Measurements from ENCODE around the gene RASGEF1B. TPM values are rescaled to one million over a fixed set of nuclear protein-coding genes. Genes with fewer than 3 reads are reported as not detected.

RASGEF1B gene
- total and polyA plus RNA-seq, 5 donors, result 4.3 to 10.6 (median 9.2) TPM

DNA sequence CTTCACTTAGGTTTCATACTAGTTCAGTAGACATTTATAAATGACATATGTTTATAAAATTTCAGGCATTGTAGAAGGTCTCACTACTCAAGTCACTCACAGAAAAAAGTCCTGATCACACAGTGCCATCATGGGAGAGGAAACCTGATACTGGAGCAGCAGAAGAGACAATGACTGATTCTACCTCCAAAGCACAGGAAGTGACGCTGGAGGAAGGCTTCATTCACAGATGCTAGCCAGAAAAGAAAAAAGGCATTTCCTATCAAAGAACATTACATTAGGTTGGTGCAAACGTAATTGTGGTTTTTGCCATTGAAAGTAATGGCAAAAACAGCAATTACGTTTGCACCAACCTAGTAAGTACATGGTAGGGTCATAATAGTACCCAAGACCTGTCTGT, 79.5 kb downstream of the RASGEF1B start:
- Histone ChIP-seq H3K4me3 (ENCODE audit: low read length) (no peak overlapping the region), H3K9me3 (ENCODE audit: control insufficient read depth, low read length) (no peaks in the 10 kb centered on the region), H3K27ac (ENCODE audit: low read length) (no peak overlapping the region), H3K4me1 (ENCODE audit: control insufficient read depth, insufficient read depth, low read length) (no peaks in the 10 kb centered on the region), H3K27me3 (ENCODE audit: control insufficient read depth, insufficient read depth) (no peaks in the 10 kb centered on the region)
- intact Hi-C loops (cut with DNase I), result no loop called here
- DNase-seq (no peak), ATAC-seq (no peak)
- WGBS, result 55% methylated on average over 3 of the region's 3 CpGs

DNA sequence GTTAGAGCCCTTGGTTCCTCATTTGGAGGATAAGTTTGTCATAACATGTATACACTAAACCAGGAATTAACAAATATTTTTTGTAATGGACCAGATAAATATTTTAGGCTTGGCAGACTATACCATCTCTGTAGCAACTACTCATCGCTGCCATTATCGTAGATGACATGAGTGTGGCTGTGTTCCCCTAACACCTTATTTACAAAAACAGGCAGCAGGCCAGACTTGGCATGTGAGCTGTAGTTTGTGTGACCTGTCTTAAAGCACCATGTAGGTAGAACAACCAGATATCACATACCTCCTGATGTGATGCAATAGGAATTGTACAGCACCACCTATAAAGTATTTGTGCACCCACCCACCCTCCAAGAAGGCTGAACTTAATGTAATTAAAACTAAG, 82.0 kb downstream of the RASGEF1B start:
- no peaks in the 10 kb centered on the region for H3K9me3 ChIP-seq (ENCODE audit: control insufficient read depth, low read length)
- 75% methylated on average over 2 of the region's 2 CpGs for WGBS
- peak overlapping the region; percentile 13 for H3K27ac ChIP-seq (ENCODE audit: low read length)
- ATAC-seq (peak; percentile 78 to 86), DNase-seq (peak in 1 of 3 donors; percentile 53)
- no peaks in the 10 kb centered on the region for H3K27me3 ChIP-seq (ENCODE audit: control insufficient read depth, insufficient read depth)
- intact Hi-C loops (cut with DNase I), result no loop called here
- no peaks in the 10 kb centered on the region for H3K4me1 ChIP-seq (ENCODE audit: control insufficient read depth, insufficient read depth, low read length)
- H3K4me3 ChIP-seq (ENCODE audit: low read length), result no peak overlapping the region

DNA sequence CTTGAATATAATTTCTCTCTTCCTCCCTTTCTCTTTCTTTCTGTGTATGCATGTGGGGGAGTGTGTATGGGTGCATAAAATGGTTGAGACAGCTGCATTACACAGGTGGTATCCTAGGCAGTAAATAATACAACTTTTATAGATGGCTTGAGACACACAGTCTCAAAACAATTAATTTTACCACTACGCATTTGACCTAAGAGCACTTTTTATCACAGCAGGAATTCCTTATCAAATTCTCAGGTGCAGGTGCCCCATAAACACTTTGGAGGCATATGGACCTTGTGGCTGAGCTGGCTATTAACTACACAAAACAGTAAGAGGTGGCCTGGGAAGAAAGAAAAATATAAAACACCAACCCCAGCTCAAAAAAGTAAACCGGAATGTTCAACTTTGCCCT, 91.3 kb downstream of the RASGEF1B start:
- Histone ChIP-seq H3K27ac (ENCODE audit: low read length) (no peak overlapping the region), H3K9me3 (ENCODE audit: control insufficient read depth, low read length) (no peaks in the 10 kb centered on the region), H3K27me3 (ENCODE audit: control insufficient read depth, insufficient read depth) (no peaks in the 10 kb centered on the region), H3K4me3 (ENCODE audit: low read length) (no peak overlapping the region), H3K4me1 (ENCODE audit: control insufficient read depth, insufficient read depth, low read length) (no peaks in the 10 kb centered on the region)
- DNase-seq (no peak), ATAC-seq (no peak)
- intact Hi-C loops (cut with DNase I), result no loop called here
- WGBS, result 84% methylated on average over 2 of the region's 2 CpGs

DNA sequence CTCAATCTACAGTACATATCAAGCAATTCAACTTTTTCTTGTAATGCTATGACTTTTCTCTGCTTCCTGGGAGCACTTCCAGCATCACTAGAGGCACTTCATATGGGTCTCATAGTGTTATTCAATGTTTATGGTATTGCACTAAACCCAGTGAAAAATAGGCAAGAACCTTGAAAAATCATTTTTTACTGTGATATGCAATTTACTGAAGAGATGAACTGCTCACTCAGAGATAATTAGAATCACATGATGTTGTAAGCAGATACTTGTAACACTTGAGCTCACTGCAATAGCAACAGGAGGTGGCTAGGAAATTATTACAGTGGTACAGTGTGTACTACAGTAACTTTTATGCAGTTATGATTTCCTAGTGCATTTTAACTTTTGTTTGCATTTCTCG, 93.3 kb downstream of the RASGEF1B start:
- 87% methylated on average over 1 of the region's 1 CpG for WGBS
- Histone ChIP-seq H3K27ac (ENCODE audit: low read length) (no peak overlapping the region), H3K9me3 (ENCODE audit: control insufficient read depth, low read length) (no peaks in the 10 kb centered on the region), H3K4me3 (ENCODE audit: low read length) (no peak overlapping the region), H3K27me3 (ENCODE audit: control insufficient read depth, insufficient read depth) (no peaks in the 10 kb centered on the region), H3K4me1 (ENCODE audit: control insufficient read depth, insufficient read depth, low read length) (no peaks in the 10 kb centered on the region)
- intact Hi-C loops (cut with DNase I), result no loop called here
- peak; percentile 41 to 65 for ATAC-seq
- DNase-seq, result no peak

DNA sequence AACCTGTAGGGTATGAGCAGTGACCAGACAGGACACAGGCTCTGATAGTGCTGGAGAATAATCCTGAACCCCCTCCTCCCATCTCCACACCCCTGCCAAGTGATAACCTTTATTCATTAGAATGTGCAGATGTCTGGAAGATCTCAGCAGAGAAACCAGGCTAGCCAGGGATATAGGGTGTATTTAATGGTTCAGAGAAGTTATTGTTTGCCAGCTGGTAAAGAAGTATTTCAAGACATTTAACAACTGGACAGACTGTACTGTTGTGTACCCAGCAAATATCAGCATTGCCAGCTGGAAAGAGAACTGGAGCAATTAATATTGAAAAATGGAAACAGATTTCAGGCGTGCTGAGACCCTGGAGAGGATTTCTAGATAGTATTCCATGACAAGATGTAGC, 94.5 kb downstream of the RASGEF1B start:
- intact Hi-C loops (cut with DNase I), result no loop called here
- H3K4me1 ChIP-seq (ENCODE audit: control insufficient read depth, insufficient read depth, low read length), result no peaks in the 10 kb centered on the region
- no peak overlapping the region for H3K4me3 ChIP-seq (ENCODE audit: low read length)
- H3K27ac ChIP-seq (ENCODE audit: low read length), result no peak overlapping the region
- H3K9me3 ChIP-seq (ENCODE audit: control insufficient read depth, low read length), result no peaks in the 10 kb centered on the region
- ATAC-seq, result no peak
- no peaks in the 10 kb centered on the region for H3K27me3 ChIP-seq (ENCODE audit: control insufficient read depth, insufficient read depth)
- 34% methylated on average over 1 of the region's 1 CpG for WGBS
- no peak for DNase-seq

DNA sequence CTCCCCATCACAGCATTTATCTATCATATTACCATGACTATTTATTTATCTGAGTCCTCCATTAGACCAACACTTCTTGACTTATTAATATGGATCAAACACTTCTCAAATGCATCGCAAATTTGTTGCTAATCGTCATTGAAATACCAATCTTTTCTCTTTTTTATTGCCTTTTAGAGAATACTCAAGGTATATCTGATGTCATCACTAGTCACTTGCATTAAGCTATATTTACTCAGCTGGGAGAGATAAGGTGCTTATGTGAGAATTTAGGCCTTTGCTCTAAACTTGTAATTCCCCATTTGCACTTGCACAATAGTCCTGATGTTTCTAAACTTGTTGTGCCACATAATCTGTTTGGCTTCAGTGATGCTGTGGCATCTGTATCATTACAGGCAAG, 95.0 kb downstream of the RASGEF1B start:
- no peak overlapping the region for H3K4me3 ChIP-seq (ENCODE audit: low read length)
- no peak overlapping the region for H3K27ac ChIP-seq (ENCODE audit: low read length)
- H3K9me3 ChIP-seq (ENCODE audit: control insufficient read depth, low read length), result no peaks in the 10 kb centered on the region
- ATAC-seq, result no peak
- no peak for DNase-seq
- no peaks in the 10 kb centered on the region for H3K27me3 ChIP-seq (ENCODE audit: control insufficient read depth, insufficient read depth)
- intact Hi-C loops (cut with DNase I), result no loop called here
- H3K4me1 ChIP-seq (ENCODE audit: control insufficient read depth, insufficient read depth, low read length), result no peaks in the 10 kb centered on the region
- whole genome bisulfite sequencing, result 86% methylated on average over 2 of the region's 2 CpGs
